Measurements from ENCODE around the gene SGMS2.
"Not testable (repeated sequence)": the region's sequence is repeated elsewhere in the genome, so short reads cannot be mapped to it uniquely, and the experiment has no call there.

Gene SGMS2

GRCh38 chr4:107916623-107917022 is 91.9 kb downstream of the SGMS2 start:
- DNase-seq: no peak

GRCh38 chr4:107917500-107917899 is 92.8 kb downstream of the SGMS2 start:
- no peak for DNase-seq

GRCh38 chr4:107922486-107923473 is 98.0 kb downstream of the SGMS2 start:
- DNase-seq: no peak

GRCh38 chr4:107925713-107926112 is 101.0 kb downstream of the SGMS2 start:
- not testable (repeated sequence) for DNase-seq

GRCh38 chr4:107926875-107927274 is 102.1 kb downstream of the SGMS2 start:
- not testable (repeated sequence) for DNase-seq

- DNase-seq: peak; percentile 41 to 73 (median 48)
These were observed 106.4 kb downstream of the SGMS2 start, which contains the start of gene CYP2U1 for GRCh38 chr4:107930821-107931774. TSS of gene CYP2U1 (plus strand) at chr4:107931549. CDS start at chr4:107931644, 95 bp downstream.

- DNase-seq: peak in 3 of 4 experiments; percentile 5 to 27 (median 21)
These were observed 107.1 kb downstream of the SGMS2 start for GRCh38 chr4:107931775-107932321.

GRCh38 chr4:107935246-107935645 is 110.5 kb downstream of the SGMS2 start:
- DNase-seq: no peak

- DNase-seq: no peak
These were observed 112.3 kb downstream of the SGMS2 start for GRCh38 chr4:107937040-107937439.

- DNase-seq: no peak
These were observed 114.6 kb downstream of the SGMS2 start for GRCh38 chr4:107939307-107939706.

GRCh38 chr4:107945809-107946208 is 121.1 kb downstream of the SGMS2 start:
- DNase-seq: no peak

GRCh38 chr4:107950746-107951540 is 126.2 kb downstream of the SGMS2 start:
- DNase-seq: no peak

- no peak for DNase-seq
These were observed 126.8 kb downstream of the SGMS2 start for GRCh38 chr4:107951551-107951950.

GRCh38 chr4:107956011-107956410 is 131.3 kb downstream of the SGMS2 start:
- no peak for DNase-seq

Measured in activated naive CD4-positive, alpha-beta T cell (primary cell).